ENCODE measurements around the gene OR8B4. TPM values are rescaled to one million over a fixed set of nuclear protein-coding genes. Genes with fewer than 3 reads are reported as not detected.

OR8B4 gene
- total RNA-seq, 1 experiment from 2014 or later: not detected

- no peak for TF ChIP-seq POLR2A (IDR thresholded peaks at IDR 0.05; ENCODE audit: borderline replicate concordance, extremely low read depth, insufficient read depth, insufficient read length)
- TF ChIP-seq EZH2 (IDR thresholded peaks at IDR 0.05): no peak
- no peak for TF ChIP-seq SIN3A (IDR thresholded peaks at IDR 0.05; ENCODE audit: low read depth)
- TF ChIP-seq EGR1 (IDR thresholded peaks at IDR 0.05; ENCODE audit: low read depth): no peak
- TF ChIP-seq CTCF (IDR thresholded peaks at IDR 0.05 in 2 of 3, conservative IDR thresholded peaks at IDR 0.05 in 1 of 3; ENCODE audit: borderline replicate concordance in 1 of 3, insufficient read depth in 1 of 3, low read depth in 2 of 3, low read length in 2 of 3): no peak
- no peak for TF ChIP-seq EZH2phosphoT487 (IDR thresholded peaks at IDR 0.05; ENCODE audit: borderline replicate concordance)
- no peak for TF ChIP-seq SP1 (IDR thresholded peaks at IDR 0.05; ENCODE audit: low read depth)
- TF ChIP-seq ZNF274 (IDR thresholded peaks at IDR 0.05; ENCODE audit: low read depth, low read length): no peak
- no peak for TF ChIP-seq TCF7L2 (IDR thresholded peaks at IDR 0.05; ENCODE audit: borderline replicate concordance, extremely low read depth, insufficient read depth, insufficient read length)
- TF ChIP-seq SRF (IDR thresholded peaks at IDR 0.05; ENCODE audit: low read depth): no peak
- no peak for TF ChIP-seq RAD21 (IDR thresholded peaks at IDR 0.05; ENCODE audit: low read depth)
- ChIA-PET RAD21 (ENCODE audit: low non-redundant PET in 1 of 2, low total read pairs in 2 of 2, uncharacterized antibody in 2 of 2, unreplicated experiment in 2 of 2) (no interaction called here), POLR2A (no interaction called here), CTCF (no interaction called here)
- Histone ChIP-seq H3K9ac (ENCODE audit: low read length) (no peak overlapping the region), H3K36me3 (ENCODE audit: control insufficient read depth in 1 of 2, insufficient read depth in 2 of 2, low read length in 2 of 2) (no peaks in the 10 kb centered on the region), H3K27me3 (ENCODE audit: insufficient read depth, low read length) (peaks cover 59% of the 10 kb centered on the region), H3K4me2 (ENCODE audit: low read length) (no peak overlapping the region), H2AFZ (ENCODE audit: low read depth, low read length, poor library complexity, severe bottlenecking) (no peak overlapping the region), H3K4me3 (replicated peaks in 1 of 2; ENCODE audit: low read depth in 1 of 2, low read length in 2 of 2) (no peak overlapping the region), H3K9me3 (ENCODE audit: control insufficient read depth in 1 of 2, insufficient read depth in 1 of 2, low read depth in 1 of 2, low read length in 2 of 2) (no peaks in the 10 kb centered on the region), H3K27ac (ENCODE audit: low read depth, low read length) (no peak overlapping the region), H4K20me1 (ENCODE audit: insufficient read depth) (no peaks in the 10 kb centered on the region), H3K4me1 (ENCODE audit: control insufficient read depth in 1 of 2, insufficient read depth in 2 of 2, low read length in 2 of 2) (no peaks in the 10 kb centered on the region), H3K9me2 (ENCODE audit: insufficient read depth) (no peaks in the 10 kb centered on the region), H3K79me2 (ENCODE audit: insufficient read depth, low read length) (no peaks in the 10 kb centered on the region)
- intact Hi-C loops (cut with micrococcal nuclease): no loop called here
- ATAC-seq (no peak), DNase-seq (ENCODE audit: low read depth, low spot score) (no peak)
- BruUV-seq (replicated peaks): no TSS peak
Observed at GRCh38 chr11:124434699-124435098, 10.0 kb upstream of the OR8B4 start.

Data from HCT116 (cell line).